SH-SY5Y (cell line): ENCODE measurements around the gene SLCO3A1.

Experiments
- GATA2 ChIP-seq: IDR thresholded peaks from 2 replicates; pipeline ENCODE4 v1.6.1; 2011; ENCODE audit warnings: mild to moderate bottlenecking, low read depth, low read length
- GATA3 ChIP-seq: IDR thresholded peaks from 2 replicates; pipeline ENCODE4 v1.6.1; 2011; ENCODE audit warnings: low read depth, mild to moderate bottlenecking, low read length, moderate library complexity

Gene SLCO3A1

GRCh38 chr15:92205255-92205739 lies 351.8 kb downstream of the SLCO3A1 start:
- TF ChIP-seq GATA2: no peak
- no peak for TF ChIP-seq GATA3
